Measurements from ENCODE around the gene PUS3. TPM values are rescaled to one million over a fixed set of nuclear protein-coding genes. Genes with fewer than 3 reads are reported as not detected.

The PUS3 gene
- polyA plus RNA-seq, 3 donors: 2.0 to 5.3 (median 3.1) TPM

DNA sequence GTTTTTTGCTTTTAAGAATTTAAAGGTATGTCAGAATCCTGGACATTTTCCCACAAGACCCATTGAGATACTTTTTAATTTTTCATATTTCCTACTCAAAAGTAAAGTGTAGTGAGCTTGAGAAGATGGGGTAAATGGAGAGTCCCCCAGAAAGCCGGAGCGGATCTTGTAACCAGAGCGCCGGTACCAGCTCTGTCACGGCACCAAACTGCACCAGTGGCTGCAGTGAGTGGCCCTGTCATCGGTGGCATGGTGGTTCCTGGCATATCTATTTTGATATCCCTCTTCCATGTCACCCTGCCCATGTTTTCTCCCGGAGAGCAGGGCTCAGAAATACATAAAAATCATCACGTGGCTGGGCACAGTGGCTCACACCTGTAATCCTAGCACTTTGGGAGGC is 20.6 kb upstream of the PUS3 start:
- TF ChIP-seq, protein P1, sequence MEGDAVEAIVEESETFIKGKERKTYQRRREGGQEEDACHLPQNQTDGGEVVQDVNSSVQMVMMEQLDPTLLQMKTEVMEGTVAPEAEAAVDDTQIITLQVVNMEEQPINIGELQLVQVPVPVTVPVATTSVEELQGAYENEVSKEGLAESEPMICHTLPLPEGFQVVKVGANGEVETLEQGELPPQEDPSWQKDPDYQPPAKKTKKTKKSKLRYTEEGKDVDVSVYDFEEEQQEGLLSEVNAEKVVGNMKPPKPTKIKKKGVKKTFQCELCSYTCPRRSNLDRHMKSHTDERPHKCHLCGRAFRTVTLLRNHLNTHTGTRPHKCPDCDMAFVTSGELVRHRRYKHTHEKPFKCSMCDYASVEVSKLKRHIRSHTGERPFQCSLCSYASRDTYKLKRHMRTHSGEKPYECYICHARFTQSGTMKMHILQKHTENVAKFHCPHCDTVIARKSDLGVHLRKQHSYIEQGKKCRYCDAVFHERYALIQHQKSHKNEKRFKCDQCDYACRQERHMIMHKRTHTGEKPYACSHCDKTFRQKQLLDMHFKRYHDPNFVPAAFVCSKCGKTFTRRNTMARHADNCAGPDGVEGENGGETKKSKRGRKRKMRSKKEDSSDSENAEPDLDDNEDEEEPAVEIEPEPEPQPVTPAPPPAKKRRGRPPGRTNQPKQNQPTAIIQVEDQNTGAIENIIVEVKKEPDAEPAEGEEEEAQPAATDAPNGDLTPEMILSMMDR (IDR thresholded peaks at IDR 0.05): no peak
- Mint-ChIP-seq H3K4me3 (no peak overlapping the region), H3K36me3 (no peaks in the 10 kb centered on the region), H3K9me3 (no peaks in the 10 kb centered on the region), H3K4me1 (peaks cover 2% of the 10 kb centered on the region), H3K27ac (no peak overlapping the region), H3K27me3 (ENCODE audit: low read depth in 3 of 3) (peaks cover 1 to 4% (median 3%) of the 10 kb centered on the region in 3 donors)
- no peak overlapping the region for H3K9ac ChIP-seq (ENCODE audit: insufficient read depth, low read length, poor library complexity, severe bottlenecking)
- no peaks in the 10 kb centered on the region for H4K20me1 ChIP-seq (ENCODE audit: insufficient read depth, low read length)
- H3K36me3 ChIP-seq (replicated peaks in 1 of 2; ENCODE audit: control insufficient read depth in 1 of 2, insufficient read depth in 2 of 2, low read length in 2 of 2): no peaks in the 10 kb centered on the region
- intact Hi-C loops (cut with micrococcal nuclease): loop anchor here (5.0 kb wide), 1 partner anchor 269 kb away; no protein-coding TSS in a partner anchor
- no peaks in the 10 kb centered on the region for H3K27me3 ChIP-seq (ENCODE audit: control insufficient read depth in 2 of 2, insufficient read depth in 2 of 2, low read length in 2 of 2)
- no peak overlapping the region for H3K4me3 ChIP-seq (replicated peaks in 1 of 3; ENCODE audit: low read depth in 2 of 3, low read length in 3 of 3)
- WGBS (ENCODE audit: insufficient coverage): 81% methylated on average over 6 of the region's 8 CpGs
- no peak overlapping the region for H3K4me2 ChIP-seq (replicated peaks; ENCODE audit: extremely low read depth, low read length, poor library complexity, severe bottlenecking)
- H3K4me1 ChIP-seq (ENCODE audit: control insufficient read depth in 1 of 2, insufficient read depth in 2 of 2, low read length in 2 of 2): no peaks in the 10 kb centered on the region
- DNase-seq: no peak
- no peaks in the 10 kb centered on the region for H3K79me2 ChIP-seq (ENCODE audit: insufficient read depth, low read length)
- H2AFZ ChIP-seq (ENCODE audit: insufficient read depth, low read depth, low read length, poor library complexity, severe bottlenecking): no peak overlapping the region
- H3K9me3 ChIP-seq (replicated peaks in 1 of 2; ENCODE audit: control insufficient read depth in 1 of 2, insufficient read depth in 1 of 2, low read length in 2 of 2): no peaks in the 10 kb centered on the region
- no peak overlapping the region for H3K27ac ChIP-seq (ENCODE audit: low read depth in 1 of 2, low read length in 2 of 2)

DNA sequence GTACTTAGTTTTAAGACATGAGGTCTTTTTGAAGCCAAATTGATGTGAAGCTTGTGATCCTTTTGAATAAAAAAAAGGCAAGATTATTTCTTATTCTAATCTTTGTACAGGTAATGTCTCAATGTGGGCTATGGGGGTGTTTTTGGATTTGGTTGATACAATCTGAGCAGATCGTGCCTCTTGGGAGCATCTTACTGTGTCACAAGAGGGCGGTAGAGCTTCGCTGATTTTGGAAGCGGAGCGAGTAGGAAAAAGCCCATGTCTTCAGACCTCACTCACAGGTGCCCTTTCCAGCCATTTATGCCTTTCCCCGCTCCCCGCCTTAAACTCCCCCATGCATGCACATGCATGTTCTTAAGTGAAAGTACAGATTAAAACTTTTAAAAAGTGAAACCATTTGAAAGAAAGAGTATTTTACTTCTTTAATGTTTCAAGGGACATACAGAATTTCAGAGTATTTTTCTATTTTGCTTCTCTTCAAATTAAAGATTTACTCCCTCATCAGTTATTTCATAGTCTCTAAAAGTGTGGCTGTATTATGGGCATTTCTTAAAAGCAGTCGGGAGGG is 20.1 kb upstream of the PUS3 start:
- Mint-ChIP-seq H3K4me1 (peaks cover 2% of the 10 kb centered on the region), H3K27me3 (ENCODE audit: low read depth in 3 of 3) (peaks cover 3 to 4% (median 3%) of the 10 kb centered on the region in 3 donors), H3K9me3 (no peaks in the 10 kb centered on the region), H3K36me3 (no peaks in the 10 kb centered on the region), H3K4me3 (no peak overlapping the region), H3K27ac (no peak overlapping the region)
- H3K4me3 ChIP-seq (replicated peaks in 1 of 3; ENCODE audit: low read depth in 2 of 3, low read length in 3 of 3): no peak overlapping the region
- DNase-seq: peak; percentile 18 to 38 (median 30)
- no peaks in the 10 kb centered on the region for H3K27me3 ChIP-seq (ENCODE audit: control insufficient read depth in 2 of 2, insufficient read depth in 2 of 2, low read length in 2 of 2)
- H3K4me2 ChIP-seq (replicated peaks; ENCODE audit: extremely low read depth, low read length, poor library complexity, severe bottlenecking): no peak overlapping the region
- intact Hi-C loops (cut with micrococcal nuclease): loop anchor here (5.0 kb wide), 1 partner anchor 269 kb away; no protein-coding TSS in a partner anchor
- H3K79me2 ChIP-seq (ENCODE audit: insufficient read depth, low read length): no peaks in the 10 kb centered on the region
- H3K4me1 ChIP-seq (ENCODE audit: control insufficient read depth in 1 of 2, insufficient read depth in 2 of 2, low read length in 2 of 2): no peaks in the 10 kb centered on the region
- H3K9me3 ChIP-seq (replicated peaks in 1 of 2; ENCODE audit: control insufficient read depth in 1 of 2, insufficient read depth in 1 of 2, low read length in 2 of 2): no peaks in the 10 kb centered on the region
- no peak overlapping the region for H2AFZ ChIP-seq (ENCODE audit: insufficient read depth, low read depth, low read length, poor library complexity, severe bottlenecking)
- WGBS (ENCODE audit: insufficient coverage): no CpG with 5 or more reads among the region's 8 CpGs
- no peaks in the 10 kb centered on the region for H3K36me3 ChIP-seq (replicated peaks in 1 of 2; ENCODE audit: control insufficient read depth in 1 of 2, insufficient read depth in 2 of 2, low read length in 2 of 2)
- H3K9ac ChIP-seq (ENCODE audit: insufficient read depth, low read length, poor library complexity, severe bottlenecking): no peak overlapping the region
- H3K27ac ChIP-seq (ENCODE audit: low read depth in 1 of 2, low read length in 2 of 2): no peak overlapping the region
- no peaks in the 10 kb centered on the region for H4K20me1 ChIP-seq (ENCODE audit: insufficient read depth, low read length)
- TF ChIP-seq, protein P1 (IDR thresholded peaks at IDR 0.05): peak; percentile 65

Data from CD14-positive monocyte (primary cell).